ENCODE data around the gene MINAR2.

MINAR2 gene

GRCh38 chr5:129781594-129781993 lies 33.7 kb downstream of the MINAR2 start:
- Histone ChIP-seq H3K36me3 (ENCODE audit: insufficient read depth, insufficient read length, low read length) (no peaks in the 10 kb centered on the region), H3K9me3 (ENCODE audit: insufficient read depth, low read length) (no peaks in the 10 kb centered on the region), H3K9ac (ENCODE audit: insufficient read length, low read depth) (no peak overlapping the region), H3K4me1 (ENCODE audit: insufficient read depth, insufficient read length) (no peaks in the 10 kb centered on the region), H3K27me3 (ENCODE audit: insufficient read depth, insufficient read length) (no peaks in the 10 kb centered on the region), H3K4me3 (ENCODE audit: insufficient read length, low read depth) (no peak overlapping the region)
- DNase-seq (ENCODE audit: low read depth, low spot score): no peak
- no peak for TF ChIP-seq SUZ12 (IDR thresholded peaks at IDR 0.05; ENCODE audit: extremely low read depth, insufficient read depth, insufficient read length)
- no peak for TF ChIP-seq ZNF274 (IDR thresholded peaks at IDR 0.05; ENCODE audit: low read depth, low read length)
- no peak for TF ChIP-seq YY1 (IDR thresholded peaks at IDR 0.05; ENCODE audit: insufficient read depth, insufficient read length)

GRCh38 chr5:129803403-129803802 lies 55.5 kb downstream of the MINAR2 start:
- H3K9ac ChIP-seq (ENCODE audit: insufficient read length, low read depth): no peak overlapping the region
- no peaks in the 10 kb centered on the region for H3K4me1 ChIP-seq (ENCODE audit: insufficient read depth, insufficient read length)
- H3K36me3 ChIP-seq (ENCODE audit: insufficient read depth, insufficient read length, low read length): no peaks in the 10 kb centered on the region
- no peak overlapping the region for H3K4me3 ChIP-seq (ENCODE audit: insufficient read length, low read depth)
- H3K9me3 ChIP-seq (ENCODE audit: insufficient read depth, low read length): no peaks in the 10 kb centered on the region
- no peaks in the 10 kb centered on the region for H3K27me3 ChIP-seq (ENCODE audit: insufficient read depth, insufficient read length)
- no peak for TF ChIP-seq ZNF274 (IDR thresholded peaks at IDR 0.05; ENCODE audit: low read depth, low read length)
- no peak for DNase-seq (ENCODE audit: low read depth, low spot score)

- H3K9me3 ChIP-seq (ENCODE audit: insufficient read depth, low read length): no peaks in the 10 kb centered on the region
- TF ChIP-seq SUZ12 (IDR thresholded peaks at IDR 0.05; ENCODE audit: extremely low read depth, insufficient read depth, insufficient read length) (no peak), ZNF274 (IDR thresholded peaks at IDR 0.05; ENCODE audit: low read depth, low read length) (no peak), YY1 (IDR thresholded peaks at IDR 0.05; ENCODE audit: insufficient read depth, insufficient read length) (no peak)
- no peak for DNase-seq (ENCODE audit: low read depth, low spot score)
- H3K4me3 ChIP-seq (ENCODE audit: insufficient read length, low read depth): no peak overlapping the region
- no peaks in the 10 kb centered on the region for H3K36me3 ChIP-seq (ENCODE audit: insufficient read depth, insufficient read length, low read length)
- no peaks in the 10 kb centered on the region for H3K4me1 ChIP-seq (ENCODE audit: insufficient read depth, insufficient read length)
- H3K9ac ChIP-seq (ENCODE audit: insufficient read length, low read depth): no peak overlapping the region
- no peaks in the 10 kb centered on the region for H3K27me3 ChIP-seq (ENCODE audit: insufficient read depth, insufficient read length)
Measured at GRCh38 chr5:129804705-129805104, 56.8 kb downstream of the MINAR2 start.

GRCh38 chr5:129807162-129807814 lies 59.4 kb downstream of the MINAR2 start:
- Histone ChIP-seq H3K9ac (ENCODE audit: insufficient read length, low read depth) (no peak overlapping the region), H3K27me3 (ENCODE audit: insufficient read depth, insufficient read length) (no peaks in the 10 kb centered on the region), H3K36me3 (ENCODE audit: insufficient read depth, insufficient read length, low read length) (no peaks in the 10 kb centered on the region), H3K4me3 (ENCODE audit: insufficient read length, low read depth) (no peak overlapping the region), H3K4me1 (ENCODE audit: insufficient read depth, insufficient read length) (no peaks in the 10 kb centered on the region), H3K9me3 (ENCODE audit: insufficient read depth, low read length) (no peaks in the 10 kb centered on the region)
- no peak for DNase-seq (ENCODE audit: low read depth, low spot score)
- no peak for TF ChIP-seq ZNF274 (IDR thresholded peaks at IDR 0.05; ENCODE audit: low read depth, low read length)
- no peak for TF ChIP-seq YY1 (IDR thresholded peaks at IDR 0.05; ENCODE audit: insufficient read depth, insufficient read length)
- no peak for TF ChIP-seq SUZ12 (IDR thresholded peaks at IDR 0.05; ENCODE audit: extremely low read depth, insufficient read depth, insufficient read length)

All from NT2/D1 (cell line).